HepG2 (cell line): Measurements from ENCODE around the gene RING1. TPM values are rescaled to one million over a fixed set of nuclear protein-coding genes. Genes with fewer than 3 reads are reported as not detected.

ENCODE experiments used
- ATF5 ChIP-seq: sonication (generic); formaldehyde crosslinking; IDR thresholded peaks from 2 replicates; pipeline ENCODE4 v1.4.0; 2020; ENCODE audit warnings: mild to moderate bottlenecking, low read depth, missing genetic modification reagents
- CEBPG ChIP-seq: IDR thresholded peaks from 2 replicates; pipeline ENCODE4 v1.6.1; 2016
- ERF ChIP-seq: IDR thresholded peaks from 2 replicates; pipeline ENCODE4 v1.6.1; 2018; ENCODE audit warnings: missing biosample characterization, missing genetic modification reagents
- KLF16 ChIP-seq, 2 experiments: sonication (generic) in 1 of 2; formaldehyde crosslinking in 1 of 2; IDR thresholded peaks; 2 replicates each; pipeline versions ENCODE4 v1.6.1 to v1.8.0; 2016 to 2023; ENCODE audit warnings: missing genetic modification reagents in 2 of 2, missing compliant biosample characterization in 1 of 2
- MAF1 ChIP-seq: sonication (generic); formaldehyde crosslinking; IDR thresholded peaks from 2 replicates; pipeline ENCODE4 v1.5.0; 2020; ENCODE audit warnings: missing genetic modification reagents, borderline replicate concordance
- MEF2D ChIP-seq: sonication (generic); formaldehyde crosslinking; IDR thresholded peaks from 2 replicates; pipeline ENCODE4 v1.5.1; 2020; ENCODE audit warnings: mild to moderate bottlenecking, missing genetic modification reagents
- MTF2 ChIP-seq: sonication (generic); formaldehyde crosslinking; IDR thresholded peaks from 2 replicates; pipeline ENCODE4 v1.5.0; 2020; ENCODE audit warnings: missing genetic modification reagents, borderline replicate concordance
- WIZ ChIP-seq: sonication (generic); formaldehyde crosslinking; IDR thresholded peaks from 2 replicates; pipeline ENCODE4 v1.5.1; 2020; ENCODE audit warnings: mild to moderate bottlenecking, missing genetic modification reagents
- ZC3H4 ChIP-seq: sonication (generic); formaldehyde crosslinking; IDR thresholded peaks from 2 replicates; pipeline ENCODE4 v1.4.0; 2020; ENCODE audit warnings: missing genetic modification reagents, borderline replicate concordance
- ZNF333 ChIP-seq: sonication (generic); formaldehyde crosslinking; IDR thresholded peaks from 2 replicates; pipeline ENCODE4 v1.4.0; 2020; ENCODE audit warnings: mild to moderate bottlenecking, missing genetic modification reagents, borderline replicate concordance
- ZNF572 ChIP-seq: sonication (generic); formaldehyde crosslinking; IDR thresholded peaks from 2 replicates; pipeline ENCODE4 v1.5.1; 2020; ENCODE audit warnings: mild to moderate bottlenecking, missing genetic modification reagents
- ZSCAN12 ChIP-seq: sonication (generic); formaldehyde crosslinking; IDR thresholded peaks from 2 replicates; pipeline ENCODE4 v1.9.0; 2021; ENCODE audit warnings: mild to moderate bottlenecking, missing genetic modification reagents
- polyA plus RNA-seq, 8 experiments: library from polyadenylated mRNA; depleted of rRNA in 3 of 8; stranded (reverse) in 7 of 8; unstranded in 1 of 8; fragments of >200 nt; fragmentation: Illumina TruSeq in 4 of 8; extraction: Trizol in 4 of 8; gene quantifications; 2 replicates each; pipeline versions ENCODE4 v1.2.1 to v1.2.3, GENCODE V29; 2011 to 2016; ENCODE audit warnings: low read depth in 4 of 8, missing spikeins in 1 of 8, mixed read lengths in 1 of 8; ENCODE audit not compliant: insufficient read depth in 1 of 8
- total RNA-seq, 5 experiments: library from RNA; depleted of rRNA; stranded (reverse); fragments of >200 nt; fragmentation: Illumina TruSeq; extraction: Trizol; gene quantifications; 2 replicates each; pipeline ENCODE4 v1.2.3, GENCODE V29; 2016; ENCODE audit warnings: low read depth in 1 of 5
- TF ChIP-seq, protein P1 (sequence below): sonication (generic); formaldehyde crosslinking; IDR thresholded peaks from 2 replicates; pipeline ENCODE4 v1.4.0; 2020; ENCODE audit warnings: mild to moderate bottlenecking, missing genetic modification reagents, borderline replicate concordance
- TF ChIP-seq, protein P2 (sequence below): sonication (generic); formaldehyde crosslinking; IDR thresholded peaks from 2 replicates; pipeline ENCODE4 v1.4.0; 2020; ENCODE audit warnings: missing genetic modification reagents
- TF ChIP-seq, protein P3 (sequence below): sonication (generic); formaldehyde crosslinking; IDR thresholded peaks from 2 replicates; pipeline ENCODE4 v1.4.0; 2020; ENCODE audit warnings: missing genetic modification reagents

Gene RING1
- total and polyA plus RNA-seq, 2 of the 13 experiments (the other 11 are each of a cell fraction or from before 2014, with no cell fraction given) = 23.9 to 33.6 TPM

GRCh38 chr6:33161354-33162331 lies 46.7 kb upstream of the RING1 start (continued):
- TF ChIP-seq, protein P1, sequence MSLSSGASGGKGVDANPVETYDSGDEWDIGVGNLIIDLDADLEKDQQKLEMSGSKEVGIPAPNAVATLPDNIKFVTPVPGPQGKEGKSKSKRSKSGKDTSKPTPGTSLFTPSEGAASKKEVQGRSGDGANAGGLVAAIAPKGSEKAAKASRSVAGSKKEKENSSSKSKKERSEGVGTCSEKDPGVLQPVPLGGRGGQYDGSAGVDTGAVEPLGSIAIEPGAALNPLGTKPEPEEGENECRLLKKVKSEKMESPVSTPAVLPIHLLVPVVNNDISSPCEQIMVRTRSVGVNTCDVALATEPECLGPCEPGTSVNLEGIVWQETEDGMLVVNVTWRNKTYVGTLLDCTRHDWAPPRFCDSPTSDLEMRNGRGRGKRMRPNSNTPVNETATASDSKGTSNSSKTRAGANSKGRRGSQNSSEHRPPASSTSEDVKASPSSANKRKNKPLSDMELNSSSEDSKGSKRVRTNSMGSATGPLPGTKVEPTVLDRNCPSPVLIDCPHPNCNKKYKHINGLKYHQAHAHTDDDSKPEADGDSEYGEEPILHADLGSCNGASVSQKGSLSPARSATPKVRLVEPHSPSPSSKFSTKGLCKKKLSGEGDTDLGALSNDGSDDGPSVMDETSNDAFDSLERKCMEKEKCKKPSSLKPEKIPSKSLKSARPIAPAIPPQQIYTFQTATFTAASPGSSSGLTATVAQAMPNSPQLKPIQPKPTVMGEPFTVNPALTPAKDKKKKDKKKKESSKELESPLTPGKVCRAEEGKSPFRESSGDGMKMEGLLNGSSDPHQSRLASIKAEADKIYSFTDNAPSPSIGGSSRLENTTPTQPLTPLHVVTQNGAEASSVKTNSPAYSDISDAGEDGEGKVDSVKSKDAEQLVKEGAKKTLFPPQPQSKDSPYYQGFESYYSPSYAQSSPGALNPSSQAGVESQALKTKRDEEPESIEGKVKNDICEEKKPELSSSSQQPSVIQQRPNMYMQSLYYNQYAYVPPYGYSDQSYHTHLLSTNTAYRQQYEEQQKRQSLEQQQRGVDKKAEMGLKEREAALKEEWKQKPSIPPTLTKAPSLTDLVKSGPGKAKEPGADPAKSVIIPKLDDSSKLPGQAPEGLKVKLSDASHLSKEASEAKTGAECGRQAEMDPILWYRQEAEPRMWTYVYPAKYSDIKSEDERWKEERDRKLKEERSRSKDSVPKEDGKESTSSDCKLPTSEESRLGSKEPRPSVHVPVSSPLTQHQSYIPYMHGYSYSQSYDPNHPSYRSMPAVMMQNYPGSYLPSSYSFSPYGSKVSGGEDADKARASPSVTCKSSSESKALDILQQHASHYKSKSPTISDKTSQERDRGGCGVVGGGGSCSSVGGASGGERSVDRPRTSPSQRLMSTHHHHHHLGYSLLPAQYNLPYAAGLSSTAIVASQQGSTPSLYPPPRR (CRISPR knock-in tag) = no peak
- TF ChIP-seq KLF16 (CRISPR knock-in tag; IDR thresholded peaks at IDR 0.05) (no peak), ZC3H4 (CRISPR knock-in tag) (no peak), CEBPG (CRISPR knock-in tag) (no peak), WIZ (CRISPR knock-in tag) (no peak), MTF2 (CRISPR knock-in tag) (peak; percentile 48), ZNF333 (peak; percentile 65; the same call in 1 of the 2 replicates), ATF5 (CRISPR knock-in tag) (no peak), ZSCAN12 (CRISPR knock-in tag) (no peak), ERF (CRISPR knock-in tag) (peak; percentile 21; the same call in 1 of the 2 replicates), MAF1 (CRISPR knock-in tag) (no peak), ZNF572 (no peak), MEF2D (CRISPR knock-in tag) (peak; percentile 57; the same call in 1 of the 2 replicates)
- TF ChIP-seq, protein P2, sequence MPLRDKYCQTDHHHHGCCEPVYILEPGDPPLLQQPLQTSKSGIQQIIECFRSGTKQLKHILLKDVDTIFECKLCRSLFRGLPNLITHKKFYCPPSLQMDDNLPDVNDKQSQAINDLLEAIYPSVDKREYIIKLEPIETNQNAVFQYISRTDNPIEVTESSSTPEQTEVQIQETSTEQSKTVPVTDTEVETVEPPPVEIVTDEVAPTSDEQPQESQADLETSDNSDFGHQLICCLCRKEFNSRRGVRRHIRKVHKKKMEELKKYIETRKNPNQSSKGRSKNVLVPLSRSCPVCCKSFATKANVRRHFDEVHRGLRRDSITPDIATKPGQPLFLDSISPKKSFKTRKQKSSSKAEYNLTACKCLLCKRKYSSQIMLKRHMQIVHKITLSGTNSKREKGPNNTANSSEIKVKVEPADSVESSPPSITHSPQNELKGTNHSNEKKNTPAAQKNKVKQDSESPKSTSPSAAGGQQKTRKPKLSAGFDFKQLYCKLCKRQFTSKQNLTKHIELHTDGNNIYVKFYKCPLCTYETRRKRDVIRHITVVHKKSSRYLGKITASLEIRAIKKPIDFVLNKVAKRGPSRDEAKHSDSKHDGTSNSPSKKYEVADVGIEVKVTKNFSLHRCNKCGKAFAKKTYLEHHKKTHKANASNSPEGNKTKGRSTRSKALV (CRISPR knock-in tag) = no peak
- TF ChIP-seq, protein P3, sequence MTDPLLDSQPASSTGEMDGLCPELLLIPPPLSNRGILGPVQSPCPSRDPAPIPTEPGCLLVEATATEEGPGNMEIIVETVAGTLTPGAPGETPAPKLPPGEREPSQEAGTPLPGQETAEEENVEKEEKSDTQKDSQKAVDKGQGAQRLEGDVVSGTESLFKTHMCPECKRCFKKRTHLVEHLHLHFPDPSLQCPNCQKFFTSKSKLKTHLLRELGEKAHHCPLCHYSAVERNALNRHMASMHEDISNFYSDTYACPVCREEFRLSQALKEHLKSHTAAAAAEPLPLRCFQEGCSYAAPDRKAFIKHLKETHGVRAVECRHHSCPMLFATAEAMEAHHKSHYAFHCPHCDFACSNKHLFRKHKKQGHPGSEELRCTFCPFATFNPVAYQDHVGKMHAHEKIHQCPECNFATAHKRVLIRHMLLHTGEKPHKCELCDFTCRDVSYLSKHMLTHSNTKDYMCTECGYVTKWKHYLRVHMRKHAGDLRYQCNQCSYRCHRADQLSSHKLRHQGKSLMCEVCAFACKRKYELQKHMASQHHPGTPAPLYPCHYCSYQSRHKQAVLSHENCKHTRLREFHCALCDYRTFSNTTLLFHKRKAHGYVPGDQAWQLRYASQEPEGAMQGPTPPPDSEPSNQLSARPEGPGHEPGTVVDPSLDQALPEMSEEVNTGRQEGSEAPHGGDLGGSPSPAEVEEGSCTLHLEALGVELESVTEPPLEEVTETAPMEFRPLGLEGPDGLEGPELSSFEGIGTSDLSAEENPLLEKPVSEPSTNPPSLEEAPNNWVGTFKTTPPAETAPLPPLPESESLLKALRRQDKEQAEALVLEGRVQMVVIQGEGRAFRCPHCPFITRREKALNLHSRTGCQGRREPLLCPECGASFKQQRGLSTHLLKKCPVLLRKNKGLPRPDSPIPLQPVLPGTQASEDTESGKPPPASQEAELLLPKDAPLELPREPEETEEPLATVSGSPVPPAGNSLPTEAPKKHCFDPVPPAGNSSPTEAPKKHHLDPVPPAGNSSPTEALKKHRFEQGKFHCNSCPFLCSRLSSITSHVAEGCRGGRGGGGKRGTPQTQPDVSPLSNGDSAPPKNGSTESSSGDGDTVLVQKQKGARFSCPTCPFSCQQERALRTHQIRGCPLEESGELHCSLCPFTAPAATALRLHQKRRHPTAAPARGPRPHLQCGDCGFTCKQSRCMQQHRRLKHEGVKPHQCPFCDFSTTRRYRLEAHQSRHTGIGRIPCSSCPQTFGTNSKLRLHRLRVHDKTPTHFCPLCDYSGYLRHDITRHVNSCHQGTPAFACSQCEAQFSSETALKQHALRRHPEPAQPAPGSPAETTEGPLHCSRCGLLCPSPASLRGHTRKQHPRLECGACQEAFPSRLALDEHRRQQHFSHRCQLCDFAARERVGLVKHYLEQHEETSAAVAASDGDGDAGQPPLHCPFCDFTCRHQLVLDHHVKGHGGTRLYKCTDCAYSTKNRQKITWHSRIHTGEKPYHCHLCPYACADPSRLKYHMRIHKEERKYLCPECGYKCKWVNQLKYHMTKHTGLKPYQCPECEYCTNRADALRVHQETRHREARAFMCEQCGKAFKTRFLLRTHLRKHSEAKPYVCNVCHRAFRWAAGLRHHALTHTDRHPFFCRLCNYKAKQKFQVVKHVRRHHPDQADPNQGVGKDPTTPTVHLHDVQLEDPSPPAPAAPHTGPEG (CRISPR knock-in tag) = no peak
